ENCODE results near the gene PRTN3.

The PRTN3 gene

GRCh38 chr19:881385-882071 lies 40.7 kb downstream of the PRTN3 start:
- Histone ChIP-seq H3K9me3 (ENCODE audit: severe bottlenecking) (no peaks in the 10 kb centered on the region), H3K27ac (no peak overlapping the region), H3K27me3 (ENCODE audit: insufficient read depth, low read depth, severe bottlenecking) (no peaks in the 10 kb centered on the region), H3K36me3 (peaks cover 58% of the 10 kb centered on the region), H3K4me3 (ENCODE audit: low read depth, low read length) (no peak overlapping the region)
- TF ChIP-seq CTCF (IDR thresholded peaks at IDR 0.05; ENCODE audit: low read depth, low read length): no peak
- DNase-seq: no peak

GRCh38 chr19:882871-883497 lies 42.2 kb downstream of the PRTN3 start:
- DNase-seq: no peak
- H3K4me3 ChIP-seq (ENCODE audit: low read depth, low read length): no peak overlapping the region
- H3K27ac ChIP-seq: no peak overlapping the region
- H3K9me3 ChIP-seq (ENCODE audit: severe bottlenecking): no peaks in the 10 kb centered on the region
- peaks cover 67% of the 10 kb centered on the region for H3K36me3 ChIP-seq
- no peaks in the 10 kb centered on the region for H3K27me3 ChIP-seq (ENCODE audit: insufficient read depth, low read depth, severe bottlenecking)
- TF ChIP-seq CTCF (IDR thresholded peaks at IDR 0.05; ENCODE audit: low read depth, low read length): no peak

GRCh38 chr19:883661-884211 lies 42.9 kb downstream of the PRTN3 start:
- H3K36me3 ChIP-seq: peaks cover 75% of the 10 kb centered on the region
- H3K9me3 ChIP-seq (ENCODE audit: severe bottlenecking): no peaks in the 10 kb centered on the region
- H3K27ac ChIP-seq: no peak overlapping the region
- no peak overlapping the region for H3K4me3 ChIP-seq (ENCODE audit: low read depth, low read length)
- no peak for DNase-seq
- no peaks in the 10 kb centered on the region for H3K27me3 ChIP-seq (ENCODE audit: insufficient read depth, low read depth, severe bottlenecking)
- no peak for TF ChIP-seq CTCF (IDR thresholded peaks at IDR 0.05; ENCODE audit: low read depth, low read length)

GRCh38 chr19:884420-885211 lies 43.8 kb downstream of the PRTN3 start:
- no peaks in the 10 kb centered on the region for H3K27me3 ChIP-seq (ENCODE audit: insufficient read depth, low read depth, severe bottlenecking)
- H3K27ac ChIP-seq: no peak overlapping the region
- H3K36me3 ChIP-seq: peaks cover 80% of the 10 kb centered on the region
- H3K9me3 ChIP-seq (ENCODE audit: severe bottlenecking): no peaks in the 10 kb centered on the region
- TF ChIP-seq CTCF (IDR thresholded peaks at IDR 0.05; ENCODE audit: low read depth, low read length): no peak
- no peak for DNase-seq
- H3K4me3 ChIP-seq (ENCODE audit: low read depth, low read length): no peak overlapping the region

- Histone ChIP-seq H3K4me3 (ENCODE audit: low read depth, low read length) (no peak overlapping the region), H3K9me3 (ENCODE audit: severe bottlenecking) (no peaks in the 10 kb centered on the region), H3K36me3 (peaks cover 88% of the 10 kb centered on the region), H3K27me3 (ENCODE audit: insufficient read depth, low read depth, severe bottlenecking) (no peaks in the 10 kb centered on the region), H3K27ac (no peak overlapping the region)
- no peak for DNase-seq
- TF ChIP-seq CTCF (IDR thresholded peaks at IDR 0.05; ENCODE audit: low read depth, low read length): no peak
Measured at GRCh38 chr19:885536-886224, 44.9 kb downstream of the PRTN3 start.

Data from WERI-Rb-1 (cell line).